NT2/D1 (cell line): ENCODE results near the gene DNM3.

Experiments used
- SUZ12 ChIP-seq: IDR thresholded peaks from 2 replicates; pipeline ENCODE4 v1.6.1; 2011; ENCODE audit not compliant: insufficient read length, insufficient read depth; ENCODE audit errors: extremely low read depth
- YY1 ChIP-seq: IDR thresholded peaks from 2 replicates; pipeline ENCODE4 v1.6.1; 2011; ENCODE audit not compliant: insufficient read length, insufficient read depth
- ZNF274 ChIP-seq: IDR thresholded peaks from 2 replicates; pipeline ENCODE4 v1.6.1; 2011; ENCODE audit warnings: mild to moderate bottlenecking, low read depth, low read length

GRCh38 chr1:172121081-172121717 is 279.9 kb downstream of the DNM3 start:
- no peak for TF ChIP-seq ZNF274
- TF ChIP-seq YY1, result no peak
- TF ChIP-seq SUZ12, result no peak
